GM10266 (cell line): ENCODE data around the gene NTN5.
"Not testable (repeated sequence)": the region's sequence is repeated elsewhere in the genome, so short reads cannot be mapped to it uniquely, and the experiment has no call there.

ENCODE experiments used
- DNase-seq: peaks from one replicate; pipeline ENCODE4 v3.0.0; 2012; ENCODE audit errors: extremely low spot score
- CTCF ChIP-seq: IDR thresholded peaks from 2 replicates; pipeline ENCODE4 v1.5.1; 2012; ENCODE audit warnings: mild to moderate bottlenecking, low read depth; ENCODE audit not compliant: control insufficient read depth, insufficient read depth; ENCODE audit errors: missing control alignments

Gene NTN5

GRCh38 chr19:48665786-48666185 lies 7.0 kb downstream of the NTN5 start:
- DNase-seq: no peak
- TF ChIP-seq CTCF: no peak

GRCh38 chr19:48664476-48664875 lies 8.3 kb downstream of the NTN5 start:
- no peak for DNase-seq
- no peak for TF ChIP-seq CTCF

- TF ChIP-seq CTCF: no peak
Observed at GRCh38 chr19:48663667-48664066, 9.2 kb downstream of the NTN5 start.

GRCh38 chr19:48661711-48662090 lies 11.1 kb downstream of the NTN5 start:
- DNase-seq: peak; percentile 4
- no peak for TF ChIP-seq CTCF

More at GRCh38 chr19:48663667-48664066, 9.2 kb downstream of the NTN5 start:
- peak; percentile 14 for DNase-seq

- TF ChIP-seq CTCF: no peak
- DNase-seq: peak; percentile 99
Observed at GRCh38 chr19:48660852-48661710, 11.7 kb downstream of the NTN5 start.

- DNase-seq: peak; percentile 60
- TF ChIP-seq CTCF: no peak
Observed at GRCh38 chr19:48659768-48660167, 13.0 kb downstream of the NTN5 start.

- DNase-seq: no peak
- no peak for TF ChIP-seq CTCF
Observed at GRCh38 chr19:48658483-48658882, 14.3 kb downstream of the NTN5 start.

- DNase-seq: not testable (repeated sequence)
Observed at GRCh38 chr19:48657828-48658227, 15.0 kb downstream of the NTN5 start.
